Middle frontal gyrus (tissue), 1 donor: ENCODE measurements around the gene DNAH8.
"Not testable (repeated sequence)": the region's sequence is repeated elsewhere in the genome, so short reads cannot be mapped to it uniquely, and the experiment has no call there.

Experiments
- DNase-seq: peaks from one replicate; pipeline ENCODE4 v3.0.0-alpha.2; 2015; ENCODE audit warnings: low spot score; ENCODE audit errors: extremely low spot score

Gene DNAH8

DNA sequence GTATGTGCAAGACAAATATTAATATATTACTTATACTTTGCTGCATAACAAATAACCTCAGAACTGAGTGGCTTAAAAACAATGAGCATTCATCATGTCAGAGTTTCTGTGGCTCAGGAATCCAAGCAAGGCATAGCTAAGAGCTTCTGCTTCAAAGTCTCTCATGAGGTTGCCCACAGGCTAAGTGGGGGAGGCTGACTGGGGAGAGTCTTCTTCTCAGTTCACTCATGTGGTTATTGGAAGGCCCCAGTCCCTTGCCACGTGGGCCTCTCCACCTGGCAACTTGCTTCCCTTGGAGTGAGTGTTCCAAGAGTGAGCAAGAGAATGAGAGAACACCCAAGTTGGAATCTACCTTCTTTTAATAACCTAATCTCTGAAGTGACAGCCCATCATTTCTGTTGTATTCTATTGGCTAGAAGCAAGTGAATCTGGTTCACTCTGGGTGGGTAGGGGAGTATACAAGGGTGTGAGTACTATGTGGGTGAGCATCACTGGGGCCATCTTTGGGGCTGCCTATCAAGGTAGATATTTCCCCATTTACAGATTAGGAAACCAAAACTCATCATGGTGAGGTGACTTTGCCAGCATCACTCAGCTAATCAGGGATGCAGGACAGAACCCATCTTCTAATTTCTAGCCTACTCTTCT lies 36.0 kb downstream of the DNAH8 start:
- DNase-seq = no peak

DNA sequence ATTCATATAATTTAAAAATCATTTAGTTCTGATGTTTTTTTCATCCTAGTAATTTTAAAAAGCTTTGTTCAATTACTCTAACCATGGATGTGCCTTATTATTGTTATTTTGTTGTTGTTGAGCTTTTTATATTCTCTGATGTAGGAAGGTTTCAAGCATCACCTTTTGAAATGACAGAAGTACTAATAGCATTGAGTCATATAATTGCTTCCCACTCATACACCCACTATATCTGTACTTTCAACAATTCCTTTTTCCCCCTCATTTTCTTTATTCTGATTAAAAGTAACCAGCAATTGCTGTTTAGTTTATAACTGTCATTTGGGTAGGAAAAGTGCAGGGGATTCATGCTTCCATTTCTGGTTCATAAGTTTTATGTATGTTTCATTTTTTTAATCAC lies 38.6 kb downstream of the DNAH8 start:
- DNase-seq = no peak

DNA sequence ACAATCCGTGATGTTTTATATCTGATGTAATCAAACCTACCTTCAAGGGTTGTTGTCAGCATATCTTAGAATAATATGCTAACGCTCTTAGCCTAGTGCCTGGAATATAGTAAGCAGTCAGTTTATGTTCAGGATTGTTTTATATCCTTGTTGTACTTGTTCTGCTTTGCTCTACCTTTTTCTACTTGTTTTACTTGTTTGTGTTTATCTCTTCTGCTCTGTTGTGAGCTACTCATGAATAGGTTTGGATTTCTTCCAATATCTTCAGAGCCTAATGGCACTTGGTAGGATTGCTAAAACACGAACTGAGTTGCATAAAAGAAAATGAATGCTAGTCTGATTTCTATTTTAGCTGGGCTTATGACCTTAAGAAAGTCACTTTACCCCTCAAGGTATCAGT lies 40.1 kb downstream of the DNAH8 start:
- no peak for DNase-seq

DNA sequence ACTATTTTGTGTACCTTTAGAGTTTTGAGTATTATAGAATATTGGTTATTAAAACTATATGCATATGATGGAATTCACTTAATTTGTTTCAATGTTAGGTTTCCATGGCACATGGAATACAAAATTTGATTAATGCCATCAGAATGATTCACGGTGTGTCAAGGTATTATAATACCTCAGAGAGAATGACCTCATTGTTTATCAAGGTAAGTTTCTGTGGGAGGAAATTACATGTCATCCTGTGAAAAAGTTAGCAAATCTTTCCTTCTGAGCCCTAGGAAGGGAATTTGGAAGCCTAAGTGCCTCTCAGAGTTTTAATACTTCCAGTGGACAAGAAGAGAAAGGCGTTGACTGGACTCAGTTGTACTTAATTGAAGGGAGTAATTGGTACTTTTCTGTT lies 40.8 kb downstream of the DNAH8 start:
- no peak for DNase-seq

DNA sequence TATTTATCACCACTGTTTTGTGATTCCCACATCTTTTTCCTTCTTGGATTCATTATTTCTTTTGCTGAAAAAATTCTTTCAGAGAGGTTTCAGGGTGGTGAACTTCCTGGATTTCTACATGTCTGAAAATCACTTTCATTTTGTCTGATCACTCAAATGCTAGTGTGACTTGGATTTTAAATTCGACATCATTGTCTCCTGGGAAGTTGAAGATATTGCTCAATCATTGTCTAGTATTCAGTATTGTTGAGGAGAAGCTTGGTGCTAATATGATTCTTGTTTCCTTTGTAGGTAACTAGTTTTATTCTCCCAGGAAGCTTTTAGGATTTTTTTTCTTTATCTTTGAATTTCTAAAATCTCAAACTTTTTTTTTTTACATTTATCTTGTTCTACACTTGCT lies 45.0 kb downstream of the DNAH8 start:
- DNase-seq = no peak

DNA sequence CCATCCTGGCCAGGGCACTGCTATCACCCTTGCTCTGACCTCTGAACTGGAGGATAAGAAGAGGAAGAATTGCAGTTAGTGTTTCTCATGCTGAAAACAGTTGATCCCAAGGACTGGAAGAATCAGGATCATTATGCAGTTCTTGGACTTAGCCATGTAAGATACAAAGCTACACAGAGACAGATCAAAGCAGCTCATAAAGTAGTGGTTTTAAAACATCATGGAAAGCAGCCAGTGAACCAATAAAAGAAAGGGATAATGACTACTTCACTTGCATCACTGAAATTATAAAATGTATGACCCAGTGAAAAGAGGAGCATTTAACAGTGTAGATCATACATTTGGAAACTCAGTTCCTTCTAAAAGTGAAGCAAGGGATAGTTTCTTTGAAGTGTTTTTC lies 47.7 kb downstream of the DNAH8 start:
- DNase-seq = no peak

DNA sequence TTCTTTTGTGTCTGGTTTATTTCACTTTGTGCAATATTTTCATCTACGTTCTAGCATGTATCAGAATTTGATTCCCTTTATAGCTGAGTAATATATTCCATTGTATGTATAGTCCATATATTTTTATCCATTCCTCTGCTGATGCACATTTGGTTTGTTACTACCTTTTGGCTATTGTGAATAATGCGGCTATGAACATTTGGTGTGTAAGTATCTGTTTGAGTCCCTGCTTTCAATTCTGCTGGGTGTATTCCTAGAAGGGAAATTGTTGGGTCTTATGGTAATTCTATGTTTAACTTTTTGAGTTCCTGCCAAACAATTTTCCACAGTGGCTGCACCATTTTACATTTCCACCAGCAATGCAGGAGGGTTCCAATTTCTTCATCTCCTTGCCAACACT lies 52.4 kb downstream of the DNAH8 start:
- no peak for DNase-seq

DNA sequence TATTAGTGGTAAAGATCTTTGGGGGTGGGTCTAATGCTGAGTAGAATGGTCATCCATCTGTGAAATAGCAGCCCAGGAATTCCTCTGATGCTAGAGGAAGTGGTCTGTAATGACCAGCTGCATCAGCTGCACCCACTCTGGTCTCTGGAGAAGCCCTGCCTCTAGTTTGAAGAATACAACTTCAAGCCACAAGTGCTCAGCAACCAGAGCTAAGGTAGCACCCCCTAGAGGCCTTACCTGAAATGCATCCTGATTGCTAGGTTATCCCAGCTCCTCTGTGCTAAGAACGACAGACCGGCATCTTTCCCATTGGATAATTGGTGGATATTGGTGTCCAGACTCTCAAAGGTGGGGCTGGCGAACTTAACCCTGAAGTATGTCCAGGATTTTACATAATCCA lies 58.2 kb downstream of the DNAH8 start:
- DNase-seq = no peak

DNA sequence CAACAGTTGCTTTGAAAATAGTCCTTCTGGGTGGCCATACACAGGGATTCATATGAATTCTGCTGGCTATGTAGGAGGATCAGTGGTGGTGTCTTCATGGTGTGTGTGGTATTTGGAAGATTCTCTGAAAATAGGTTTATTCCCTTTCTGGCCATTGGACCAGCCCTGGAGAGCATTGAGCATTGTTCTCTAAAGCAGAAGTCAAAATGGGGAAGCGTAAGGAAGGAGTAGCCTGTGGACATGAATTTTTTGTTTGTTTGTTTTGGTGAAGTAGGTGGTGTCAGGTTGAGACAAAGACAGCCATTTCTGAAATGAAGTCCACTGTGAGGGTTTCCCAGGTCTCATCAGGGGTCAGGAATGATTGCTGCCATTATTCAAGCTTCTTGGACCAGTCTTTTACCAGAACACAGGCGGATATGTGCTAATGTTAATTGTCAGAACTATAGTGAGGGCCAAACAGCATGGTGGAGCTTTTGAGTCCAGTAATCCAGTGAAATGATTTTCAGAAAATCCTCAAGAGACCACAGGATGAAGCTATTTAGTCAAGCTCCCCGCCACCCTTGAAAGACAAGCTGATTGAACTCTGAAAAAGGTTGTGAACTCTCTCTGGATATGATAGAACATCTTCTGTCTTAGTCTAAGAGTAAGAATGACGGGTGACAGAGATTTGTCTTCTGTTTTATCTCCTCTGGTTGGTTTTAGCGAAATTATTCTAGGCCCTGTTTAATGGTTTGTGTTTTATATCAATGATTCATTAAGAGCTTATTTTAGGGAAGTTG lies 60.0 kb downstream of the DNAH8 start:
- DNase-seq = no peak

DNA sequence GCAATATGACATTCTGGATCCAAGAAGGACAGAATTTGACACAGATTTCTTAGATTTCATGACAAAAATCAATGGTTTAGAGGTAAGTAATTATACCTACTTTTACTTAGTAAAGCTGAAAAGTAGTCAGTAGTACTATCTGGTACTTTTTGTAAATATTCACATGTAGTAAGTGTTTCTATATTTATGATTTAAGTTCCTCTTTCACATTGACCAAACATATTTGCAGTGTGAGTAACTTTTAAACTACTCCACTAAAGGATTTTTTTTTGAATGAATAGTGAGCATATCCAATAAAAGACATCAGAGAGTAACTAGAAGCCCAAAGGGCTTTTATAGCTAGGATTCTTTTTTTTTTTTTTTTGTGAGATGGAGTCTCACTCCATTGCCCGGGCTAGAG lies 60.8 kb downstream of the DNAH8 start:
- no peak for DNase-seq

DNA sequence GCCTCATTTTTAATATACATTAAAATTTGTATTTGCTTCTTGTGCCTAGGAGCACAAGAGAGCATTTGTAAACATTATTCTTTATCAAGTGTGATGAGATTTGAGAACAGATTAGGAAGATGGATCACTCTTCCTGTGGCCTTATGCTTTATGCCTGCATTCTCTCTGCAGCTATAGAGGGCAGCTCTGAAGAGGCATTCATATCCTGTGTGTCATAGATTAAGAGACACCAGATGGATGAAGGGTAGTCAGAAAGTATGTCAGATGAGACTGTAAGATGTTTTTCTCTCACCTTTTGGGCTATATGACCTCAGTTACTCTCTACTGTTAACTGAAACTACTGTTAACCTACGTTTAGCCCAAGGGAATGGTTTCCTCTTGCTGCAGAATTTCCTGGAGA lies 61.4 kb downstream of the DNAH8 start:
- no peak for DNase-seq

DNA sequence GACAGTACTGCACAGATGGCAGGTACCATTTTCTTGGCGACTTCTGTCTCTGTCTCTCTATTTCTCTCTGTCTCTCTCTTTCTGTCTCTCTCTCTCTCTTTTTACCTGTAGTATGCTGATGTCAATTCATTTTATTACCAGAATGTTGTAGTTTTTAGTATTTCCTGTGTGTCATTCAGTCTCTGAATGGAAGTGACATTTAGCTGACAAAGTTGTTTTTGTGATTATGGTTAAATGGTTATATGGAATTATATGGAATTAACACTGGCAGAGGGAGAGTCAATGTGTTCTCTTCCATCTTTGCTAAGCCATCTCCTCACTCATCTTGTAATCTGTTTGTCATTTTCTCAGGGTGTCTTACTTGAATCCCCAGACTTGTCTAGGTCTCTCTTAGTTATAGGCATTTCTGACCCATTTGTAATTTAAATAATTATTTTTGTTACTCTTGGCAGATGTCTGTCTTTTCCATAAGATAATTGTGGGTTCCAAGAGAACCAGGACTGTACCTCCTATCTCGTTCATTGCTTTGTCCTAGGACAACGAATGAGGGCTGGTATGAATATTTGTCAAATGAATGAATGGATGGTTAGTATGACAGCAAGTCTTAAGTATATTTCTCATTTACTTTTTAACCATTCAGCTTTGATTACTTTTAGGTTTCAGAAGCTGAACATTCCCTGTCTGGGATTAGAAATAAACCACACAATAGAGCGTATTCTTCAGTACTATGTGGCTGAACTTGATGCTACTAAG lies 64.4 kb downstream of the DNAH8 start:
- DNase-seq = no peak

DNA sequence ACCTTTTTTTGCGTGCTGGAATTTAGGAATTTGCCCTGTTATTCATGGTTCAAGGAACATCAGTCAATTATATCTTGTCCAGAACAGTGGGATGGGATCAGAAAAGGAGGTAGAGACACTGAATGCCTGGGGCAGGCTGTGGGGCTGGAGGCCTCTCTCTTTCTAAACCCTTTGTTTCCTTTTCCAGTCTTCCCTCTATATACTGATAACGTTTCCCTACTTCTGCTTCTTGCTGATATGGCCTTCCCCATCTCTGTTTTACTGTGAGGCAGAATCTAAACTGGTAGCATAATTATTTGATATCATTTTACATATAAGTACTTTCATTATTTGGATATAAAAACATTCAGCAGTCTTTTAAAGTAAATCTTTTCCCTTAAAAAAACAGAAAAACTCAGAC lies 67.5 kb downstream of the DNAH8 start:
- no peak for DNase-seq

DNA sequence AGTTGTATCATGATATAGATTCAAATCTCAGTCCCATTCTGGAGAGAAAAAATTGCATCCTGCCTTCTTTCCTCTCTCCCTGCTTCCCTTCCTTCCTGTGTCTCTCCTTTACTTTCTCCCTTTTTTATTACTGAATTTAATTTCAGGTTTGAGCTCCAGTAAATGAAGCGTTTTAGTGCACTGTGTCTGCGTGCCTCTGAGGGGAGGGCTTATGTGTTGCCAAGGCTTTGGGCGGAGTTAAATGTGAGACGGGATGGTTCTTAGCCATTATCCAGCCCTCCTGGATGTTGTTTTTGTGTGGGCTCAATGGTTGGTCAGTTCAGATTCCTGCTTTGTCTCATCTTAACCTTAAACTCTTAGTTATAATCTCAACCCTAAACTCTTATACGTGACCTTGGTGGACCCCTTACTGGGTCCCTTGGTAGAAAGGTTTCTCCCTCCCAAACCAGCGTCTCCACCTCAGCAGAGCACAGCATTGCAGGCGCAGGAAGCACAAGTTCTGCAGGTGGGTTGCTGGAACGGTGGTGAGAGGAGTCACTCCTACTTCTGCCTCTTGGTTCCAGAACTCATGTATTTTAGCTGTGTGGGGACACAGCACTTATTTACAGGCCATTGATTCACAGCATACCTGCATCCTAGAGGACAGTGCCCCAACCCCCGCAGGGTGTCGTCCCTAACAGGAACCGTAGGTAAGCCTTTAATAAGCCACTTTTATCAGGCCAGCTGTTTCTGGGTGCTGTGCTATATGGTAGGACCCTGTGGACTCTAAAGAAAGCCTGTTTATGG lies 68.5 kb downstream of the DNAH8 start:
- no peak for DNase-seq

DNA sequence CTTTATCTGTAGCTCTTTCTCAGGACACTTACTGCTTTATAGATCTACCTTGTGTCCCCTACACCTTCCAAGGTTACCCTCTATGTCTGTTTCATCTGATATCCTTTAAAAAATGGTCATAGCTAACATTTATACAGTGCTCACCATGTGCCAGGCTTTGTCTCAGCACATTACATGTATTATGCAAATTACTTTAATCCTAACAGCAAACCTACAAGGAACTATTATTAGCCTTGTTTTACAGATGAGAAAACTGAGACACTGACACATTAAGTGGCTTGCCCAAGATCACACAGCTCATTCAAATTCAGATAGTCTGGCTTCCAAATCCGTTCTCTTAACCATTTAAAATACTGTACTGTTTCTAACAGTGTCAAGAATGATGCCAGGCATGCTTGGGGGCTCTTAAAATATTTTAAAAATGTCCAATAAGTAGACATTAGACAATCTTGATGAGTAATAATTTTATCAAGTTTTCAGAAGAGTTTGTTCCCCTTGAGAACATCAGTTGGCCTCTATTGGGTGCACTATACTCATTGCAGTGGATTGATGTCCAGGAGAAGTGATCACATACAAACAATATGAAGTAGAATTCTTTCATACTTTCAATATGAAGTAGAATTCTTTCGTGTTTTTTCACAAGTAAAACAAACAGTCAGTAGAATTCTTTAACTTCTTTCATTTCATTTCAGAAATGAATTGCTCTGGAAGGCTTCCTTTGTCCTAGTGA lies 69.6 kb downstream of the DNAH8 start:
- no peak for DNase-seq

DNA sequence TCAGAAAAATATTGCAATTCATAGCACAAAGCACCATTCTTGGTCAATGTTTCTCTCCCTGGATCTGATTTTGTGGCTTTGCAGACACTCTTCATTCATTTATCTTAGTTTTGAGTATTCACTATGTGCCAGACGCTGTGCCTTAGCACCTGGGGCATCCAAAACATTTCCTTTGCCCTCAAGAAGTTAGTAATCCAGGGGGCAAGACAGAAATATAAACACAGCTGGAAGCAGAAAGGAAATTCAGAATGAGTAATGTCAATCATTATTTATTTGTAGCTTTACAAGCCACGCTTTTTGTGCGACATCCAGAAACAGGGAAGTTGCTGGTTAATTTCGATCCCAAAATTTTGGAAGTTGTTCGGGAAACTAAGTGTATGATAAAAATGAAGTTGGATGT lies 71.4 kb downstream of the DNAH8 start:
- DNase-seq = no peak

DNA sequence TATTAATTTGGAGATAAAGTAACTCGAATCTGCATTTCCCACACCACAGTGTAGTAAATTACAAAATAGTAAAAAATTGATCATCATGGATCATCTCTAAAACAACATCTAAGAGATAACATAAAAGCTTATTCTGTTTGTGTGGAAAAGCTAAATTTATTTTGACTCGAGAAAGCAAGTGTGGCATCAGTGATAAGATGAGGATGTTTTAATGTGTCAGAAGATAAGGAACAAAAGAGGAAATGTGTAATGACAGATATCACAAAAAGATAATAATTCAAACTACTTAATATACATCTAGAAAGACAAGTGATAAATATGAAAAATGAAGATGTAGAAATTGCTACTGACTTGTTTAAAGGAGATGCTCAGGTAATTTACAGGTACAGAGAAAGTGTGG lies 74.1 kb downstream of the DNAH8 start:
- no peak for DNase-seq

DNA sequence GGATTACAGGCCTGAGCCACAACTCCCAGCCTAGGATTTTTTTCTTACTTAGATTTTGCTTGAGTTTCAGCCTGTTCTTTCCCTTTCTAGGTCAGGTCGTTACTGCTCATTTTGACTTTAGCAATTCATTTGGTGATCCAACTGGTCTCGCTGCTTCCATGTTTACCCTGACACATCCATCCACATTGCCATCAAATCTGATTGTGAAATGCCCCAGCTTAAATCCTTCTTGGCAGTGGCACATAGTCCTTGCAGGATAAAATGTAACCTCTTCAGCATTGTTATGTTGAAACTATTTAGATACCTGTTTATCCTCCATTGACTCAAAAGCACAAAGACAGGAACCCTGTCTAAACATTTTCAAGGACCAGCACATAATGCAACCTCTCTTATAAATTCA lies 77.2 kb downstream of the DNAH8 start:
- no peak for DNase-seq

DNA sequence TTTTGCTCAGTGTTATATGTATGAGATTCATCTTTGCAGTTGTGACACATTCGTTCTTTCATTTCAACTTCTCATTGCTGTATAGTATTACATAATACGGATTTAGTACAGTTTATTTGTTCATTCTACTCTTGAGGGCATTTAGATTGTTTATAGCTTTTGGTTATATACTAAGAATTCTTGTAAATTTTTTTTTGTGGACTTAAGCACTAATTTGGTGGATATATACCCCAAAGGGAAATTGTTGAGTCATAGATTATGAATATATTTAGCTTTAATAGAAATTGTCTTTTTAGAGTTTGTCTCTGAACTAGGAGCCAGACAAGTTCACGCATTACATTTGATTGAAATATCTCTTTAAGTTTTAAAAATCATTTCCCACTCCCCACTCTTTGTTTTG lies 79.6 kb downstream of the DNAH8 start:
- DNase-seq = no peak

DNA sequence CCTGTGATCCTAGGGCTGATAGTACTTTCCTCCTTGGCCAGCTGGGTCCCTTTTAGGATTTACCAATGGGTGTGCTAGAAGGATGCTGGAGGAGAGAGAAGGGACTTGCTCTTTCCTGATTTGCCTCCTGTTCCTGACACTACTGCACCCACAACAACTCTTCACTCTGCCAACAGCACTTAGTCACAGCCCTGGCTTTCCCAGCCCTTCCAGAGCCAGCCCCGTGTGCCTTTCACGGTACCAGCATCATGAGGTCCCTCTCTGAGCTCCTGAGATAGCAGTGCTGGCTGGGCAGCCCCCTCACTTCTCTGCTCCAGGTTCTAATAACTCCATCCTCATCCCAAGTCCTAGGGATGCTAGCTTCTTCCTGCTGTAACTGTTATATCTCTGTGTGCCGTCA lies 80.9 kb downstream of the DNAH8 start:
- no peak for DNase-seq

DNA sequence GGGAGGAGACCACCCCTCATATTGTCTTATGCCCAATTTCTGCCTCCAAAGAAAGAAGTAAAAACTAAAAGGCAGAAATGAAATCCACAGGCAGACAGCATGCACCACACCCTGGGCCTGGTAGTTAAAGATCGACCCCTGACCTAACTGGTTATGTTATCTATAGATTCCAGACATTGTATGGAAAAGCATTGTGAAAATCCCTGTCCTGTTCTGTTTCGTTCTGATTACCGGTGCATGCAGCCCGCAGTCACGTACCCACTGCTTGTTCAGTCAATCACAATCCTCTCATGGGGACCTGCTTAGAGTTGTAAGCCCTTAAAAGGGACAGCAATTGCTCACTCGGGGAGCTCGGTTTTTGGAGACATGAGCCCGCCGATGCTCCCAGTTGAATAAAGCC lies 81.3 kb downstream of the DNAH8 start:
- DNase-seq = not testable (repeated sequence)
